Upper lobe of left lung (tissue), 6 donors: ENCODE measurements around the gene VAV3. TPM values are rescaled to one million over a fixed set of nuclear protein-coding genes. Genes with fewer than 3 reads are reported as not detected.
"Not testable (repeated sequence)": the region's sequence is repeated elsewhere in the genome, so short reads cannot be mapped to it uniquely, and the experiment has no call there.

Experiments used
- ATAC-seq, 2 donors: fragments of 200-7000 bp; cut with Tn5 transposase; one replicate each; pipeline ENCODE4 v1.9.1; 2022; ENCODE audit warnings: mild to moderate bottlenecking in 2 of 2, moderate library complexity in 2 of 2; ENCODE audit not compliant: low FRiP score in 2 of 2
- DNase-seq, 2 donors: peaks; one replicate each; pipeline ENCODE4 v3.0.0-alpha.2; 2019 to 2020
- H3K27ac ChIP-seq, 4 donors: fragments of 200-600 bp; sonication (generic); one replicate each; pipeline ENCODE4 v1.5.1; 2016 to 2019
- H3K27me3 ChIP-seq, 4 donors: fragments of 200-600 bp; sonication (generic); one replicate each; pipeline ENCODE4 v1.5.1; 2017 to 2019
- H3K36me3 ChIP-seq, 4 donors: fragments of 200-600 bp; sonication (generic); one replicate each; pipeline ENCODE4 v1.5.1; 2016 to 2019
- H3K4me1 ChIP-seq, 4 donors: fragments of 200-600 bp; sonication (generic); one replicate each; pipeline ENCODE4 v1.5.1; 2018 to 2019
- H3K4me3 ChIP-seq, 4 donors: fragments of 200-600 bp; sonication (generic); one replicate each; pipeline ENCODE4 v1.5.1; 2017 to 2019; ENCODE audit warnings: mild to moderate bottlenecking in 2 of 4, moderate library complexity in 1 of 4
- H3K9me3 ChIP-seq, 4 donors: fragments of 200-600 bp; sonication (generic); one replicate each; pipeline ENCODE4 v1.5.1; 2018 to 2019
- CTCF ChIP-seq, 6 experiments: fragments of 450-650 bp in 4 of 6; fragments of 200-600 bp in 2 of 6; sonication (generic) in 2 of 6; IDR thresholded peaks; one replicate each; pipeline ENCODE4 v1.5.1; 2016 to 2019; ENCODE audit warnings: antibody characterized with exemption in 6 of 6
- EP300 ChIP-seq, 4 donors: sonication (generic); formaldehyde crosslinking; IDR thresholded peaks; one replicate each; pipeline ENCODE4 v1.5.1; 2017; ENCODE audit warnings: antibody characterized with exemption in 4 of 4, control low read depth in 2 of 4
- POLR2A ChIP-seq, 4 donors: fragments of 450-650 bp; IDR thresholded peaks; one replicate each; pipeline ENCODE4 v1.5.1; 2016 to 2017; ENCODE audit warnings: antibody characterized with exemption in 4 of 4, mild to moderate bottlenecking in 2 of 4
- POLR2AphosphoS5 ChIP-seq, 2 donors: sonication (generic); formaldehyde crosslinking; IDR thresholded peaks; one replicate each; pipeline ENCODE4 v1.5.1; 2017; ENCODE audit warnings: antibody characterized with exemption in 2 of 2
- WGBS, 2 donors: methylation state at CpG; one replicate each; pipeline ENCODE4 v1.1.5; 2017 to 2018; 5-methylcytosine and 5-hydroxymethylcytosine counted together
- total RNA-seq, 6 donors: library from RNA; depleted of rRNA in 4 of 6; stranded (reverse); fragments of >200 nt in 4 of 6; gene quantifications; one replicate each; pipeline versions ENCODE4 v1.1.0 to v1.2.1, GENCODE V29; 2016 to 2021
- donor health status: DM: no; HTN: no; CAD: no; lungs with moderate emphysema.
- donor health status: DM: no; HTN: yes; CAD: no; lungs with severe emphysema.

VAV3 gene
- total RNA-seq, 6 donors from 2014 or later, result 5.9 to 13.6 (median 7.8) TPM

- ATAC-seq, result no peak
Observed at GRCh38 chr1:107863342-107863741, 101.6 kb downstream of the VAV3 start.

GRCh38 chr1:107862064-107862463 lies 102.9 kb downstream of the VAV3 start:
- no peak for DNase-seq
- no peaks in the 10 kb centered on the region for H3K27me3 ChIP-seq
- no peak overlapping the region for H3K27ac ChIP-seq
- no peaks in the 10 kb centered on the region for H3K36me3 ChIP-seq
- WGBS, 2 donors, result 45 to 60% methylated on average over 2 of the region's 2 CpGs
- no peak for TF ChIP-seq POLR2AphosphoS5 (IDR thresholded peaks at IDR 0.05)
- no peak for TF ChIP-seq CTCF (IDR thresholded peaks at IDR 0.05)
- no peak for TF ChIP-seq EP300 (IDR thresholded peaks at IDR 0.05)
- no peak for TF ChIP-seq POLR2A (IDR thresholded peaks at IDR 0.05)
- H3K4me3 ChIP-seq, result no peak overlapping the region
- H3K9me3 ChIP-seq, result no peaks in the 10 kb centered on the region
- ATAC-seq, result no peak
- H3K4me1 ChIP-seq, result no peaks in the 10 kb centered on the region

More at GRCh38 chr1:107863342-107863741, 101.6 kb downstream of the VAV3 start:
- Histone ChIP-seq H3K36me3 (no peaks in the 10 kb centered on the region), H3K4me3 (no peak overlapping the region), H3K27me3 (no peaks in the 10 kb centered on the region), H3K27ac (no peak overlapping the region), H3K9me3 (no peaks in the 10 kb centered on the region), H3K4me1 (no peaks in the 10 kb centered on the region)
- no peak for TF ChIP-seq POLR2AphosphoS5 (IDR thresholded peaks at IDR 0.05)
- TF ChIP-seq POLR2A (IDR thresholded peaks at IDR 0.05), result no peak
- no peak for TF ChIP-seq CTCF (IDR thresholded peaks at IDR 0.05)
- TF ChIP-seq EP300 (IDR thresholded peaks at IDR 0.05), result no peak
- WGBS, 2 donors, result 95 to 97% methylated on average over 4 of the region's 4 CpGs
- no peak for DNase-seq

- no peaks in the 10 kb centered on the region for H3K36me3 ChIP-seq
- H3K4me1 ChIP-seq, result no peaks in the 10 kb centered on the region
- WGBS, 2 donors, result 93 to 96% methylated on average over 5 of the region's 5 CpGs
- no peak for DNase-seq
- no peak overlapping the region for H3K27ac ChIP-seq
- no peaks in the 10 kb centered on the region for H3K27me3 ChIP-seq
- no peaks in the 10 kb centered on the region for H3K9me3 ChIP-seq
- H3K4me3 ChIP-seq, result no peak overlapping the region
- no peak for ATAC-seq
- TF ChIP-seq POLR2A (IDR thresholded peaks at IDR 0.05) (no peak), EP300 (IDR thresholded peaks at IDR 0.05) (no peak), CTCF (IDR thresholded peaks at IDR 0.05) (no peak), POLR2AphosphoS5 (IDR thresholded peaks at IDR 0.05) (no peak)
Observed at GRCh38 chr1:107858323-107858722, 106.7 kb downstream of the VAV3 start.

- no peaks in the 10 kb centered on the region for H3K36me3 ChIP-seq
- H3K4me3 ChIP-seq, result no peak overlapping the region
- no peak for TF ChIP-seq POLR2AphosphoS5 (IDR thresholded peaks at IDR 0.05)
- TF ChIP-seq EP300 (IDR thresholded peaks at IDR 0.05), result no peak
- TF ChIP-seq CTCF (IDR thresholded peaks at IDR 0.05), result no peak
- TF ChIP-seq POLR2A (IDR thresholded peaks at IDR 0.05), result no peak
- ATAC-seq (no peak), DNase-seq (no peak)
- no peak overlapping the region for H3K27ac ChIP-seq
- H3K27me3 ChIP-seq, result no peaks in the 10 kb centered on the region
- peaks cover 0 to 16% (median 2%) of the 10 kb centered on the region in 4 donors for H3K4me1 ChIP-seq
- H3K9me3 ChIP-seq, result no peaks in the 10 kb centered on the region
Observed at GRCh38 chr1:107851418-107851817, 113.6 kb downstream of the VAV3 start.

- H3K4me3 ChIP-seq, ATAC-seq, H3K36me3 ChIP-seq, H3K27me3 ChIP-seq, DNase-seq, H3K9me3 ChIP-seq: not testable (repeated sequence)
- peak in 1 of 2 donors; percentile 39 for TF ChIP-seq POLR2AphosphoS5 (IDR thresholded peaks at IDR 0.05)
- Histone ChIP-seq H3K4me1 (peaks cover 18 to 26% (median 20%) of the 10 kb centered on the region in 4 donors), H3K27ac (peak overlapping the region in 1 of 4 donors; percentile 55)
- WGBS, 2 donors, result 38% methylated on average over 3 to 7 of the region's 7 CpGs
Observed at GRCh38 chr1:107844541-107845194, 120.3 kb downstream of the VAV3 start.
